Osteoblast (primary cell): ENCODE measurements around the gene CEL. TPM values are rescaled to one million over a fixed set of nuclear protein-coding genes. Genes with fewer than 3 reads are reported as not detected.
"Not testable (repeated sequence)": the region's sequence is repeated elsewhere in the genome, so short reads cannot be mapped to it uniquely, and the experiment has no call there.

Source experiments
- DNase-seq: peaks from one replicate; pipeline ENCODE4 v3.0.0; 2011; ENCODE audit warnings: low spot score, mixed read lengths; ENCODE audit not compliant: insufficient read length; ENCODE audit errors: missing footprints
- H2AFZ ChIP-seq: 2 replicates; pipeline ENCODE4 v1.6.0; 2011; ENCODE audit warnings: mild to moderate bottlenecking, low read length
- H3K27ac ChIP-seq: 2 replicates; pipeline ENCODE4 v1.5.1; 2011; ENCODE audit warnings: mild to moderate bottlenecking, low read depth, low read length, moderate library complexity
- H3K27me3 ChIP-seq: 2 replicates; pipeline ENCODE4 v1.6.0; 2012; ENCODE audit warnings: mild to moderate bottlenecking, control low read depth, inconsistent platforms, low read length, moderate library complexity; ENCODE audit not compliant: insufficient read depth
- H3K36me3 ChIP-seq: 2 replicates; pipeline ENCODE4 v1.5.1; 2011; ENCODE audit warnings: mild to moderate bottlenecking, low read length, control low read depth, moderate library complexity; ENCODE audit not compliant: insufficient read depth
- H3K4me1 ChIP-seq: 2 replicates; pipeline ENCODE4 v1.5.1; 2011; ENCODE audit warnings: mild to moderate bottlenecking, low read length, control low read depth, moderate library complexity; ENCODE audit not compliant: insufficient read depth
- H3K4me2 ChIP-seq: 2 replicates; pipeline ENCODE4 v1.6.0; 2011; ENCODE audit warnings: mild to moderate bottlenecking, low read length; ENCODE audit not compliant: insufficient read depth
- H3K4me3 ChIP-seq: fragments of 200-600 bp; sonication (generic); 3 replicates; pipeline ENCODE4 v1.5.1; 2012; ENCODE audit warnings: mild to moderate bottlenecking, low read length, inconsistent platforms; ENCODE audit not compliant: insufficient read depth
- H3K79me2 ChIP-seq: 2 replicates; pipeline ENCODE4 v1.6.0; 2012; ENCODE audit warnings: mild to moderate bottlenecking, low read length, control low read depth, inconsistent platforms; ENCODE audit not compliant: insufficient read depth
- H3K9me3 ChIP-seq: 2 replicates; pipeline ENCODE4 v1.5.1; 2011; ENCODE audit warnings: low read depth, low read length, control low read depth
- H4K20me1 ChIP-seq: 2 replicates; pipeline ENCODE4 v1.6.0; 2012; ENCODE audit warnings: mild to moderate bottlenecking, low read length, control low read depth; ENCODE audit not compliant: insufficient read depth
- CTCF ChIP-seq: IDR thresholded peaks from 2 replicates; pipeline ENCODE4 v1.5.1; 2011; ENCODE audit warnings: mild to moderate bottlenecking, low read depth, low read length, moderate library complexity; ENCODE audit errors: extremely low read depth
- total RNA-seq: library from RNA; depleted of rRNA; stranded (reverse); fragments of >200 nt; gene quantifications from 2 replicates; pipeline ENCODE4 v1.2.3, GENCODE V29; 2012

The CEL gene
- total RNA-seq, 1 donor: not detected

- no peak overlapping the region for H3K4me2 ChIP-seq
- TF ChIP-seq CTCF: no peak
- DNase-seq: no peak
- peaks cover 14% of the 10 kb centered on the region for H3K36me3 ChIP-seq
- H3K79me2 ChIP-seq: peaks cover 70% of the 10 kb centered on the region
- no peak overlapping the region for H3K4me3 ChIP-seq
- peaks cover 59% of the 10 kb centered on the region for H4K20me1 ChIP-seq
- no peak overlapping the region for H2AFZ ChIP-seq
- H3K27me3 ChIP-seq: no peaks in the 10 kb centered on the region
- no peaks in the 10 kb centered on the region for H3K4me1 ChIP-seq
- no peak overlapping the region for H3K27ac ChIP-seq
- H3K9me3 ChIP-seq: no peaks in the 10 kb centered on the region
Measured at GRCh38 chr9:133037775-133038515, 23.8 kb upstream of the CEL start.

- Histone ChIP-seq H3K79me2 (peaks cover 40% of the 10 kb centered on the region), H4K20me1 (peaks cover 40% of the 10 kb centered on the region), H3K36me3 (peaks cover 41% of the 10 kb centered on the region)
- not testable (repeated sequence) for H3K27ac ChIP-seq, H3K4me1 ChIP-seq, H3K9me3 ChIP-seq, H3K27me3 ChIP-seq, H3K4me2 ChIP-seq, H2AFZ ChIP-seq, H3K4me3 ChIP-seq
- TF ChIP-seq CTCF: peak; percentile 55
- DNase-seq: peak; percentile 44
Measured at GRCh38 chr9:133040892-133041479, 20.8 kb upstream of the CEL start.

- H3K36me3 ChIP-seq: peaks cover 48% of the 10 kb centered on the region
- no peaks in the 10 kb centered on the region for H3K27me3 ChIP-seq
- no peaks in the 10 kb centered on the region for H3K9me3 ChIP-seq
- peaks cover 30% of the 10 kb centered on the region for H3K79me2 ChIP-seq
- DNase-seq: peak; percentile 11
- no peak overlapping the region for H3K4me3 ChIP-seq
- TF ChIP-seq CTCF: no peak
- H2AFZ ChIP-seq: no peak overlapping the region
- H3K4me1 ChIP-seq: no peaks in the 10 kb centered on the region
- peaks cover 30% of the 10 kb centered on the region for H4K20me1 ChIP-seq
- H3K4me2 ChIP-seq: no peak overlapping the region
- H3K27ac ChIP-seq: no peak overlapping the region
Measured at GRCh38 chr9:133041958-133042357, 19.8 kb upstream of the CEL start.

- Histone ChIP-seq H4K20me1 (peaks cover 25% of the 10 kb centered on the region), H3K27ac (no peak overlapping the region), H3K36me3 (peaks cover 52% of the 10 kb centered on the region), H3K79me2 (peaks cover 23% of the 10 kb centered on the region), H3K9me3 (no peaks in the 10 kb centered on the region), H3K4me3 (no peak overlapping the region), H3K4me2 (no peak overlapping the region), H3K27me3 (no peaks in the 10 kb centered on the region), H2AFZ (no peak overlapping the region), H3K4me1 (no peaks in the 10 kb centered on the region)
- no peak for DNase-seq
- no peak for TF ChIP-seq CTCF
Measured at GRCh38 chr9:133042676-133043075, 19.1 kb upstream of the CEL start.
